GM04504 (cell line): ENCODE measurements around the gene ANKRD33B.
A peak's percentile ranks its signal among the peaks of the same experiment; 100 is the strongest.

ENCODE experiments used
- DNase-seq: peaks from one replicate; pipeline ENCODE4 v3.0.0-alpha.2; 2012; ENCODE audit warnings: low read depth

Gene ANKRD33B

DNA sequence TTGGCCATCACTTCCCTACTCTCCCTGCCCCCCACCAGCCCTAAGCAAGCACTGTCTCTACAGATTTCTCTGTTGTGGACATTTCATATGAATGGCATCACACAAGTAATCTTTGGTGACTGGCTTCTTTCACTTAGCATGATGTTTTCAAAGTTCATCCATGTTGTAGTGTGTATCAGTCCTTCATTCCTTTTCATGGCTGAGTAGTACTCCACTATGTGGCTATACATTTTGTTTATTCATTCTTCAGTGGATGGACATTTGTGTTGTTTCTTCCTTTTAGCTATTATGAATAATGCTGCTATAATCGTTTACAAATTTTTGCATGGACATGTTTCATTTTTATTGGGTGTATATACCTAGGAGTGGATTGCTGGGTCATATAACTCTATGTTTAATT, 113.1 kb downstream of the ANKRD33B start:
- no peak for DNase-seq

DNA sequence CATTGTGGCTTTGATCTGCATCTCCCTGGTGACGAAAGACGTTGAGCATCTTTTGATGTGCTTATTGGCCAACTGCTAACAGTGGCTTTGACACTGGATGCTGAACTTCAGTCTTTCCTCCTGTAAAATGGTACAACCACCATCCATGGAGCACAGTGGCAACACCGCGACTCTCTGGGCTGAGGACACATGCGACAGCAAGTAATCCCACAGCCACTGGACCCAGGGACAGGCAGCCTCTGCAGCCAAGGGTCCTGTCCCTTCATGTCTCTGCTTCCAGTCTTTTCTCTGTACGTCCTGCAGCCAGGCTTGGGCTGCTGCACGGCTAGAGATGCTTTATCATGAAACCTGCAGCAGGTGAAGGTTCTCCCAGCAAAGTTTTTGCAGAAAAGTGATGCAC, 113.7 kb downstream of the ANKRD33B start:
- no peak for DNase-seq

DNA sequence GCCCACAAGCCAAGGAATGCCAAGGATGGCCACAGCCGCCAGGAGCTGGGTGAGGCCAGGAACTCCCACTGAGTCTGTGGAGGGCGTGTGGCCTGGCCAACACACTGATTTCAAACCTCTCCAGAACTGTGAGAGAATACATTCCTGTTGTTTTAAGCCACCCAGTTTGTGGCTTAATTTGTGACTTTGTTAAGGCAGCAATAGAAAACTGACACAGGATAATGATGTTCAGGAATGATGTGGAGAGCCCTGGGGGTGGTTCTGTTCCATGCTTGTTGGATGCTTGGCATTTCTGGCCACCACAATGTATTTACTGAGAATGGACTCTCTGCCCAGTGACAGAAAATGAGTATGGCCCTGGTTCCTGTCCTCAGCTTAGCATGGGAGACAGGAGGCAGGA, 114.4 kb downstream of the ANKRD33B start:
- peak; percentile 32 for DNase-seq

DNA sequence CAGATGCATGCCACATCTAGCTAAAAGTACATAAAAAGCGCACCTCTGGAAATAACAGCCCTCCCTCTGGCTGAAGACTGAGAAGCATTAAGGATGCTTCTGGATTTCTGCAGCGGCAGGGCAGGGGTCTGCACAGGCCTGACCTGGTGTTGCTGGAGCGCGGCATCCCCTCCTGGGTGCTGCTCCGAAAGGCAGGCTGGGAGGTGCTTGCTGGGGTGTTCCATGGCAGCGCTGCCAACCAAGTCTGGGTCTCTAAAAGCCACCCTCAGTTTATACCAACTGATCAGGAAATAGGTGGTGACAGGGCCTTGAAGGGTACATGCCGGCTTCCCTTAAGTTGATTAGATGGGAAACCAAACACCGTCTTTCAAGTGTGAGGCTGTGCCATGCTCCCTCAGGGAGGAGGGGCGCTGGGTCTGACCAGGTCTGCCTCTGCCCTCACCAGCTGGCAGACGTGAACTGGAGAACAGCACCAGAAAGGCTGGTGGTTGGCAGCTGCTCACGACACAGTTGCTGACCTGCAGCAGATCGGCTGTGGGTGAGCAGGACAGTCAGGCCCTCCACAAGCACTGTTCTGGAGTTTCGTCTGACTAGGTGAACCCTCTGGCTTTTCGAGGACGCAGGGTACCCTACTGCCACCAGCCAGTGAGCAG, 115.6 kb downstream of the ANKRD33B start:
- DNase-seq: no peak

DNA sequence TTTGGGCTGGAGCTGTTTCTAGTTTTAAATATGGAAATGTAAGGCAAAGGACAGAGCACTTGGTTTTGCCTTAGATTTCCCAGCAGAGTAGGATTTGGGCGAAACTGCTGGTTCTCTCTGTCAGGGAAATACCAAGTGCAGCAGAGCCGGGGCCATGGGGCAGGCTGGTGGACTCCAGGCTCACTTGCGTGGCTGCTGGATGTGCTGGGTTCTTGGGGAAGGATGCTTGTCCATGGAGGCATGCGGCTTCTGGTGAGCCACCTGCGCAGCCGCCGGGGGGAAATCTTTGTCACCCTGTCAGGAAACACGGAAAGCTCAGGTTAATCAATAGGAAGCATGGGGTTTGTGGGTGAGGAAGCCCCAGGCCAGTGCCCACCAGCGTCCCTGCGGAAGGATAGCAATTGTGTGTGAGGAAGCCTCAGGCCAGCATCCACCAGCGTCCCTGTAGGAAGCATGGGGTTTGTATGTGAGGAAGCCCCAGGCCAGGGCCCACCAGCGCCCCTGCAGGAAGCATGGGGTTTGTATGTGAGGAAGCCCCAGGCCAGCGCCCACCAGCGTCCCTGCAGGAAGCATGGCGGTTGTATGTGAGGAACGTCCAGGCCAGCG, 117.1 kb downstream of the ANKRD33B start:
- DNase-seq: no peak

DNA sequence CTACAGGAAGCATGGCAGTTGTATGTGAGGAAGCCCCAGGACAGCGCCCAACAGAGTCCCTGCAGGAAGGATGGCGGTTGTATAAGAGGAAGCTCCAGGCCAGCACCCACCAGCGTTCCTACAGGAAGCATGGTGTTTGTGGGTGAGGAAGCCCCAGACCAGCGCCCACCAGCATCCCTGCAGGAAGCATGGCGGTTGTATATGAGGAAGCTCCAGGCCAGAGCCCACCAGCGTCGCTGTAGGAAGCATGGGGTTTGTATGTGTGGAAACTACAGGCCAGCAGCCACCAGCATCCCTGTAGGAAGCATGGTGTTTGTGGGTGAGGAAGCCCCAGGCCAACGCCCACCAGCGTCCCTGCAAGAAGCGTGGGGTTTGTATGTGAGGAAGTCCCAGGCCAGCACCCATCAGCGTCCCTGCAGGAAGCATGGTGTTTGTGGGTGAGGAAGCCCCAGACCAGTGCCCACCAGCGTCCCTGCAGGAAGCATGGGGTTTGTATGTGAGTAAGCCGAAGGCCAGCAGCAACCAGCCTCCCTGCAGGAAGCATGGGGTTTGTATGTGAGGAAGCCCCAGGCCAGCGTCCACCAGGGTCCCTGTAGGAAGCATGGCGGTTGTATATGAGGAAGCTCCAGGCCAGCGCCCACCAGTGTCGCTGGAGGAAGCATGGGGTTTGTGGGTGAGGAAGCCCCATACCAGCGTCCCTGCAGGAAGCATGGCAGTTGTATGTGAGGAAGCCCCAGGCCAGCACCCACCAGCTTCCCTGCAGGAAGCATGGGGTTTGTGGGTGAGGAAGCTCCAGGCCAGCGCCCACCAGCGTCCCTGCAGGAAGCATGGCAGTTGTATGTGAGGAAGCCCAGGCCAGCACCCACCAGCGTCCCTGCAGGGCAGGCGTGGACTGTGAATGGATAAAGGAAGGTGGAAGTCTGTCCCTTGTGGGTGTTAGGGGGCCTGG, 118.1 kb downstream of the ANKRD33B start:
- DNase-seq: no peak

DNA sequence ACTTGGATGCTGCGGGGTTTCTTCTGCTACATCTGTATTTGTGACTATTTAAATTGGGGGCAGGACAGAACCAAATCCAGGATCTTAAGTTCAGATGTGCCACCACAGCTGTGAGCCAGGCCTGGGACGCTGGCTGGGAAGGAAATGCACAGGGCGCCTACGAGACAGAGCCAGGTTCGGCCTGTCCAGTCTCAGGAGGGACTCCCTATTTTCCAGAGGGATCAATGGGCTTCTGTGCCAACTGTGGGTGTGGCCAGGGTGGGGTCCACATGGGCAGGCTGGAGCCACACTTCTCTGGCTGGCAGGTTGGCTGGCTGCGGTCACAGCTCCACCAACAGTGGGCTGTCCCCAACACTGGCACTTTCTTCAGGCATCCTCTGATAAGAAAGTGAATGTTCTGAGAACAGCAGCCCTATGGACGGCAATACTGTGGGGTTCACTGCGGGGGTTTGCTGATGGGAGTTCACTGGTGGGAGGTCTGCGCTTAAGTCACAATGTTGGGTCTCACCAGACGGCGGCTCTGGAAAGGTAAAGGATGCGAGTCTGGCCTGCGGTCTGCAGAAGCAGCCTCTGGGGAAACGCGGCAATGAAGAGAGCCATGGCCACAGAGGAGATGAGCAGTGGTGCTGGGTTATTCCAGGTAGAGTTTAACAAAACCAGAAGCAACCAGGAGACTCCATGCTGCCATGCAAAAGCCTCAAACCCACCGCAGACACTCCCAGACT, 119.1 kb downstream of the ANKRD33B start:
- DNase-seq: no peak

DNA sequence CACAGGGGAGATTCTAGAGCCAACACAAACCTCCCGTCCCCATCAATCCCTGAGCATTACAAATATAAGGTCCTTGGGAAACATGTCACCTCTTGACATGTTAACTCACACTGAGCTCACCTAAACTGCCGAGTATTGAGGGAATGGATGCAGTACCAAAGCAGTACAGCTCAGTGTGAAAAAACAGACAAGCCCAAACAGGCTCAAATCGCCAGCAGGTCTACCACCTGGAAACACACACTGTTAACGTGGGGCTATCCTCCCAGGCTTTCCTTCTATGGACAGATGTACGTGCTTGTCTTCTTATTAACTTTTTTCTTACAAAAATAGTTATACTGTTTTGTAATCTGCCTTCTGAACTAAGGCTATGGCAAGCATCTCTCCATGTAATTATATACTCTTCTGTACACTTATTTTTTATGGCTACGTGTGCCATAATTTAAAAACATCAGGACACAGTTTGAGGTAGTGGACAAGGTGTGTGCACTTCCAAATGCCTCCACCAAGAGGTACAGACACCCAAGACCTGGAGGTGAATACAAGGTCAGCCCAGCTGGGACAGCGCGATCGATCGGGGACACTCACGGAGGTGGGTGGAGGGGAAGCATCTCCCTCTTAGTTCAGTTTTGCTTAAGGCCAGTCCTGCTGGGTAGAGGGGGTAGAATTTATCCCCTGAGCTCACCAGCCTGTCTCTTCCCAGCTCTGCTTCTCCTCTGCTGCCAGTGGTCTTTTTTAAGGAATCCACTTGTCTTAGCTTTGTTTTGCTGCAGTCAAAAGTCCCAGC, 120.6 kb downstream of the ANKRD33B start:
- no peak for DNase-seq

DNA sequence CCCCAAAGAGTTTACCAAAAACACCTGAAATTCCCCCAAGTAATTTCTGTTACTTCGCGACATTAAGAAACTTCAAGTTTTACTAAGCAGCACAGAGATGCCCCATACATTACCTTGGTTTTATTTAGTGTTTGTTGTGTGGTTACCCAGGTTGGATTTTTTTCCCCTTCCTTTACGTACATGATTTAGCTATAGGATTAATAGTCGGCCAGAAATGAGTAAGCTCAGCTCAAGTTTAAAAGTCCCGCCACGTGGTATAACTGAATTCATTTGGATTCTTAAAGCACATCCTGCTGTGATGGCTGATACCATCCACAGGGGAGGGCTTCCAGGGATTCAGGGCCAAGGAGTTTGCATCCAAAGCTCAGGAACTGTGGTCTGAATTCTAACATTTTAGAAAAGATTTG, 121.2 kb downstream of the ANKRD33B start:
- DNase-seq: no peak

DNA sequence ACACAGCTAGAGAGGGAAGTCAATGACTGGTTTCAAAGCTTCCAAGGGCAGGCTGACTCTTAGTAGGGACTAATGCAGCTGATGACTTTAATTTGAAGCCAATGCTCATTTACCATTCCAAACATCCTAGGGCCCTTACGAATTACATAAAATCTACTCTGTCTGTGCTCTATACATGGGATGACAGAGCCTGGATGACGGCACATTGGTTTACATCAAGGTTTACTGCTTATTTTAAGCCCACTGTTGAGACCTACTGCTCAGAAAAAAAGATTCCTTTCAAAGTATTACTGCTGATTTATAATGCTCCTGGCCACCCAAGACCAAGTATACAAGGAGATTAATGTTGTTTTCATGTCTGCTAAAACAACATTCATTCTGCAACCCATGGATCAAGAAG, 123.0 kb downstream of the ANKRD33B start:
- DNase-seq: no peak

DNA sequence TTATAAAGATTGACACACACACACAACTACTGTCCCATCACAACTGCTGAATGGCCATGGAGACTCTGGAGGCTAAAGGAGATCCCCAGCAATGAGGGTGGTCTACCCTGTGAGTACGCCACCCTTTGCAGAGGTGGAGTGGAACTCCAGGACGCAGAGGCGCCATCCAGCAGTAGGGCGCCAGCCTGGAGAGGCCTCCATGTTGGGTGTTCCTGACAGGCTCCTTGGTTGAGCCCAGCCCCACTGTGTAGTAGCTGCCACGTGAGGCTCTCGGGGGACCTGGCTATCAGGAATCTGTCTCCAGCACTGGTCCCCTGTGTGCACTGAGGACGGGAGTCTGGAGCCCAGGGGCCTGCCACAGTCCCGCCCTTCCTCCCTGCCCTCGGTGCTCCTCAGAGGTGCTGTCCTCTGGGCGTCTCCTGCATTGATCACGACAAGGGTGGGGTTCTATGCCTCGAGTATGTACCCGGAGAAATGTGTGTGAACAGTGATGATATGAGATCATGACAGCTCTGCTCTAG, 124.8 kb downstream of the ANKRD33B start:
- no peak for DNase-seq

DNA sequence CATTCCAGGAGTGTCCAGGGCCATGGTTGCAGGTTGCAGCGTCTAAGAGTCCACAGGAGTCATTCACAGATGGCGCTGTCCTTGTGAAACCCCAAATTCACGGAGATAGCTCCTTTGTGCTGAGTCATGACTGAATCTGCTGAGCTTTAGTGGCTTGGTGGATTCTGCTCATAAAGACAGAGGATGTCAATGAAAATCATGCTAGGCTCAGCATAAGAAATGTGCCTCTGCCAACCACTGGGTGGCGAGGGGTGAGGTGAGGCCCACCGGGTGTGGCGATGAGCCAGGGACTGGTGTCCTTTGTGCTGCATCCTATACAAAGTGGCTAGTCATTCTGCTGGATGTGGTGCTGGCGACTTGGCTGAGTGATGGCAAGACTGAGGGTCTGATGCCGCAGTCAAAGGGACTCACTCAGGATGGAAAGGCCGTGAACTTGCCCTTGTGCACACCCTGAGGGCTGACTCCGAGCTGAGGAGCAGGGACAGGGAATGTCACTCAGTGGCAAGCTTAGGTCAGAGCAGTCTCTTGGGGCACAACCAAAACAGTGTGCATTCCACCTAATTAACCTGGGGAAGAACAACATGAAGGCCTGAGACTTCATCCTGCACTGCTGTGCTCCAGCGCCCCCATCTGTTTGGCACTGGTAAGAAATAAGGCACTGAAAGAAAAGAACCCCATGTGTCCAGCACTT, 125.7 kb downstream of the ANKRD33B start:
- DNase-seq: peak; percentile 30

DNA sequence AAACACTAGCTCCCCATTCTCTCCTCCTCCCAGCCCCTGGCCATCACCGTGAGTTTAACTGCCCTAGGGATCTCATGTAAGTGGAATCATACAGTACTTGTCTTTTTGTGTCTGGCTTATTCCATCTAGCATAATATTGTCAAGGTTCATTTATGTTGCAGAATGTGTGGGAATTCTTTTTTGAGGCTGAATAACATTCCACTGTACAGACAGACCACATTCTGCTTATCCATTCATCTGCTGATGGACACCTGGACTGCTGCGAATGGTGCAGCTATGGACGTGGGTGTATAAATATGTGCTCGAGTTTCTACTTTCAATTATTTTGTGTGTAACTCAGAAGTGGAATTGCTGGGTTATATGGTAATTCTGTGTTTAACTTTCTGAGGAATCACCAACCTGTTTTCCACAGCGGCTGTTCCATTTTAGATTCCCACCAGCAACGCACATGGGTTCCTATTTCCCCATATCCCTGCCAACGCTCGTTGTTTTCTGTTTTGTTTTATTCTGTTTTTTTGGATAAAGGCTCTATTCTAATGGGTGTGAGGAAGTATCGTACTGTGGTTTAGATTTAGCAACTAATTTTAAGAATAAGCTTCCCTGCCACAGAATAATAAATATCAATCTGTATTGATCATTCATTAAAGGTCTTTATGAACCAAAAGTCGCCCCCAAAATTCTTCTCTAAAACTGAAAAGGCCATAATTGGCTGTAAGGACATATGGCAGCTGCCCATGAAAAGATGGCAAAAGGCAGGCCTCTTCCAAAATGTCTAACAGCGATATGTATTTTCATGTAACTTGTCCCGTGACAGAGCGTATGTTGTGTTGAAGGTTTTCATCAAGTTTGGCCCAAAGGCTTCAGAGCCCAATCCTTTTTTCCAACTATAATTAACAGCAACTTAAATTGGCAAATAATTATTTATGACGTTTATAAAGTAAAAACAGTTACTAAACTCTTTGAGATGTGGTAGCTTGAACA, 126.9 kb downstream of the ANKRD33B start:
- no peak for DNase-seq

DNA sequence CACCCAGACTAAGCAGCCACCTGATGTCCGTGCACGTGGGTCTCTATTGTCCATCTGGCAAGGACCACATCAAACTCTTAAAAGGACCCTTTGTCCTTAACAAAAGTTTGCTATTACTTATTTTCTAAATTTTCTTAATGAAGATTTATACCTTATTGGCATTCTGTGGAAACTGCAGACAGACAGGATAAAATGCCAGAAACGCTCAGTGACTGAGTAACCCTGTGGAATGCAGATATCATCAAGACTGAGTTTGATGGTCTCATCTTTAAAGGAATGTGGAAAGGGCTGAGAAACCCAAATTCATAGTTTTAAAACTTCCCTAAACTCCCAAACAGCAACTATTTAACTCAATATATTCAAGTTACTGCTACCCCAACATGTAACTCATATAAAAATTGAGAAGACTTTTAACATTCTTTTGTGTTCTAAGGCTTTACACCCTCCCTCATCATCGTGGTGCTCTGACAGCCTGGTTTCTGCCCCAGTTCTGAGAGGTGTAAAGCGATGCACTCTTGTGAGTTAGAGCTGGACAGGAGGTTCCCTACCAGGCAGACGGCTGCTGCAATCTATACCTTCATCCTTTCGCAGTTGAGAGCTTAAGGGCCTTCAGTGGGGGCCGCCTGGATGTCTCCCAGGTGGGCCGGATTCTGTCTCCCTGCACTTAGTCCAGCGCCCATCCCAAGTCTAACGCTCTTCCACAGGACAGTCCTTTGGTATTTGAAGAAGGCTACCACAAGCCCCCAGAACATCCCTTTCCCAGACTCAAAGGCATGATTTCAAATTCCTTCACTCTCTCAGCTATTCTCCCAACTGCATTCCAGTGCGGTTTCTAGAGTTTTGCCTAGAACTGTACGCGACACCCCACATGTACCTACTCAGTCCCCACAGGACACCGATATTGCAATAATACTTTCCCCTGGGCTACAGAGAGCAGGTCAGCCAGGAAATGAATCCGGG, 128.2 kb downstream of the ANKRD33B start:
- DNase-seq: no peak

DNA sequence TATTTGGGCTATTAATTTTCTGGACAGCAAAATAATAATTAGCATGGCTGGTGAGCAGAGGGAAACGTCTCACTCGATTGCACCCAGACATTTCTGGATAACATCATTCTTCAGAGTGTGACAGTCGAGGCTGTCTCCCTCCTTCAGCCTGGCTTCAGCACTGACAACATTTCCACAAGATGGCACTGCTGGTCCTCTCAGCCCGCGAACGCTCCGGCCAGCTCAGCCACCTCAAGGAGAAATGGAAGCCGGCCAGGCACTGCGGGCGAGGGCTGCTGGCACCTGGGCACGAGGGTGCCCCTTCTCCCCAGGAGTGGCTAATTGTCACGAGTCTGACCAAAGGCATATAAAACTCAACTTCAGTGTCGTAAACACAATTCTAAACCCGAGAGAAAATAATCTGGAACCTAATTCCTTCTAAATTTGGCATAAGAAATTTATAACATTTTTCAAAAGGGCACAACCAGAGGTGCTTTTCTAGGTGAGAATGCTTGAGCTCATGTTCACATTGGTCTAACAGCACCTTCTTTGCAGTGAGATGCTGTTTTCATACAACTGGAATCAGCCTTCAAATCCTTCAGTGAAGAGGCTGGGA, 131.3 kb downstream of the ANKRD33B start:
- peak; percentile 51 for DNase-seq

DNA sequence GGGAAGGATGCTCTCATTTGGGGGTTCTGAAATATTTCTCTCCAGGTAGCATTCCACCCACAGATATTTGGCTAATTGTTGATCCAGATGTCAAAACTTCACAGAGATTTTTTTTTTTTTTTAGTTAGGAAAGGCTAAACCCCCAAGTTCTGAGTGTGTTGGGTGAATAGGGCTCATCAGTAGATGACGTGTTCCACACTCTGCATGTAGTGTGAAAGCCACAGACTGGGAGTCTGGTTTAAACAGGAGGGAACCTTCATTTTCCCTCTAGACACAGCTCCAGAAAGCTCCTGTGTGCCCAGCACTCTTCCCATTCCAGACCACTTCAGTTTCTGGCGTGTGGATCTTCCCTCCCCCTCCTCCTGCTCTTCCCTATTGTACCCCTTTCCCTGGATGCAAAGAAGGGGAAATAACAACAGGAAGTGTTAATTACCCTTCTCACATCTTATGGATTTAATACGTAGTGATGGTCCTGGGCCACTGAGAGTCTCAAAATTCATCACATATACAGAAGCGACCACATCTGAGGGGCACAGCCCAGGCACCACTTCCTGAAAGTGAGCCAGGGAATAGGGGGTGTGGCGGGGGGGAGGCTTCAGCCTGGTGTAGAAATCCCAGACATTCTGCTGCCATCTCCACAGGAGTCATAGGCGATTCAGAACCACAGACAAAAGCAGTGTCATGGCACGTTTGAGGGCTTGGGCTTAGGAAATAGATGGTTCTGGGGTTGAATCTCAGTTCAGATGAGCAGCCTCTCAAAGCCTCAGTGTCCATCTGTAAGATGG, 132.1 kb downstream of the ANKRD33B start:
- no peak for DNase-seq

DNA sequence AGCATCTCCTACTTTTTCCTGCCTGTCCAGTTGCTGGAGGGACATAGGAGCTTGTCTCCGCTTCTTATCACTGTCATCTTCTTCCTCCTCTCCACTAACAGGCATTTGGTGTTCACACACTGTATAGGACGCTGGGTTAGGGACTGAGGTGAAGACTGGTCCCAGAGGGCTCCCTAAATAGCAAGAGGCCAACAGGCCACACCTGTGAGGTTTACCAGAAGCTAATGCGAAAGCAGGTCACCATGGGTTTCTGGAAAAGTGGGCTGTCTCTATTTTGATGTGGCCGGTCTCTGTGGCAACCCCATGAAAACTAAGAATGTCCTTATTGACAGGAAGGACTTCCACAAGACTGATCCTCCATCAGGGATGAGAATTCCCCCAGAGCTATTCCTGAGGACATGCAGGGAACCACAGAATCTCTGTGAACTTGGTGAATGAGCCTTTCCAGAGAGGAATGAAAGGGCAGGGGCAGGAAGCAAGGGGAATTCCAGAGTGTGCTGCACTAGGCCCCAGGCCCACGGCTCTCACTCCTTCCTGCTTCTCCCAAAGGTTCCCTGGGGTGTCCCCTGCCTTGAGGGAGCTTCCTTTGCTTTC, 135.5 kb downstream of the ANKRD33B start:
- no peak for DNase-seq
